ENCODE results near the gene TMEM164.
A peak's percentile ranks its signal among the peaks of the same experiment; 100 is the strongest.

TMEM164 gene

GRCh38 chrX:110188701-110189558 is 186.0 kb downstream of the TMEM164 start:
- DNase-seq (ENCODE audit: insufficient read length, low spot score) (no peak), FAIRE-seq (no peak)
- no peak for TF ChIP-seq CTCF (IDR thresholded peaks at IDR 0.05; ENCODE audit: insufficient read depth, missing control alignments)

DNA sequence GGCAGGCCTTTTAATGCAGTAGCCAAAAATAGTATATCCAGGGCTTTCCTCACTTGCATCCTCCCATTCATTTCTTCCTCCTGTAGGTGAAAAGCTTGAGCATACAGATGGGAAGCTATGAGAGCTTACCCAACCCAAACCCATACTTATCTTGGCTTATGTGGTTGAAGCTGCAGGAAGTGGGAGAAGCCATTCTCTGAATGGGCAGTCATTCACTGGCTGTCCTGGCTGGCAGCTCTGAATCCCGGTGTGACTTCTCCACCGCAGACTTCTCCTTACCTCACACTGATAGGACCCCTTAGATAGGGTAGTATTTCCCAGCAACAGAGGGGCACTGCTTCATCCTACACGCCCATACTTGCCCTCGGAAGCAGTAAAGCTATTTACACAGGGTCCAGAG is 189.6 kb downstream of the TMEM164 start:
- no peak for FAIRE-seq
- DNase-seq (ENCODE audit: insufficient read length, low spot score): no peak
- TF ChIP-seq CTCF (IDR thresholded peaks at IDR 0.05; ENCODE audit: insufficient read depth, missing control alignments): no peak

- no peak for TF ChIP-seq CTCF (IDR thresholded peaks at IDR 0.05; ENCODE audit: insufficient read depth, missing control alignments)
- DNase-seq (ENCODE audit: insufficient read length, low spot score) (no peak), FAIRE-seq (no peak)
Observed at GRCh38 chrX:110194977-110195376, 192.1 kb downstream of the TMEM164 start.

DNA sequence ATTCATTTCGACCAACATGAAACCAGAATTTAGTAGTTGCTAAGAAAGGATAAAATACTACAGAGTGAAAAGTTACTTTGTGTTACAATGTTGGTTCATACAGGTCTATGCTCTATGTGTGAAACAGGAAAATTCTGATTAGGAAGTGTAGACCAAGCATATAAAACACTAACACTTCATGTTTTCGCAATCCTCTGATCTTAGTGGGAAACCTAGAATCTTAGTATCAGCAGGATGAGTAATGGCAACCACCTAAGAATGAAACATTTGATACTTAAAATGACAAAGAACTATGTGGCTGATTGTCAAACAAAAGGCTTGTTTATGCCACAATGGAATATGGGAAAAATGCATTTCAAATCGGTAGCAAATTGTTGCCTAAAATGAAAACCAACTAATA is 198.9 kb downstream of the TMEM164 start:
- no peak for TF ChIP-seq CTCF (IDR thresholded peaks at IDR 0.05; ENCODE audit: insufficient read depth, missing control alignments)
- FAIRE-seq: no peak
- no peak for DNase-seq (ENCODE audit: insufficient read length, low spot score)

DNA sequence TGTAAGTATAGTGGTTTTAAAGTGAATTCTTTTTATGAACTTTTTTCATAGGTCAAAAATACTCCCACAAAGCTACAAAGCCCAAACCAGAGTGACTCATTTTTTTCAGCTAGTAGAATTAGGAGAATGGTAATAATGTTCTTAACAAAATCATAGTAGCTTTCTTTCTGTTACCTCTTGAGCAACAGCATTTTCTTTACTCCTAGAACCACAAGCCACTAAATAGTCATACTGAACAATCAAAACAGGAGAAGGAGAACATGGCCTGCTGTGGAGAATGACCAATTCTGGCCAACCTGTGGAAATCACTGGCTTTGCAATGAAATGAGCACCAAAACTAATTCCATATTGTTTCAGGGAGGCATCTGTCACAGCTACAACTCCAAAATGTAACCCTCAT is 202.1 kb downstream of the TMEM164 start:
- FAIRE-seq: peak; percentile 61
- no peak for DNase-seq (ENCODE audit: insufficient read length, low spot score)
- TF ChIP-seq CTCF (IDR thresholded peaks at IDR 0.05; ENCODE audit: insufficient read depth, missing control alignments): no peak

DNA sequence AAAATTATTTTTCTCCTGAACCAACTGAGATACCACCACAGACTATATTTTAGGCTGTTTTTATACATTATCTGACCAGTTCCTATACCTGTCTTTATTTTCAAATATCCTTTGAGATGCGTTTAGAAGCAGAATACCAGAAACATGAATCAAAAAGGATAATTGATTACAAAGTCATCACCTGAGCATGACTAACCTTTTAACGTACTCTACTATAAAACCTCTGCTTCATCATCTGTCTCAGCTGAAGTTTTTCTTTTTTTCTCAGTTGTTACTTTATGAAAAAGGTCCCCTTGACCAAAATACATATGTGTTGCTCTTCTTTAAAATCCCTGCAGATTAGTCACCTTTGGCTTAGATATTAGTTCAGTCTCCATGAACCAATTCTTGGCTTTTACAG is 205.2 kb downstream of the TMEM164 start:
- DNase-seq (ENCODE audit: insufficient read length, low spot score): no peak
- TF ChIP-seq CTCF (IDR thresholded peaks at IDR 0.05; ENCODE audit: insufficient read depth, missing control alignments): no peak
- peak; percentile 41 for FAIRE-seq

DNA sequence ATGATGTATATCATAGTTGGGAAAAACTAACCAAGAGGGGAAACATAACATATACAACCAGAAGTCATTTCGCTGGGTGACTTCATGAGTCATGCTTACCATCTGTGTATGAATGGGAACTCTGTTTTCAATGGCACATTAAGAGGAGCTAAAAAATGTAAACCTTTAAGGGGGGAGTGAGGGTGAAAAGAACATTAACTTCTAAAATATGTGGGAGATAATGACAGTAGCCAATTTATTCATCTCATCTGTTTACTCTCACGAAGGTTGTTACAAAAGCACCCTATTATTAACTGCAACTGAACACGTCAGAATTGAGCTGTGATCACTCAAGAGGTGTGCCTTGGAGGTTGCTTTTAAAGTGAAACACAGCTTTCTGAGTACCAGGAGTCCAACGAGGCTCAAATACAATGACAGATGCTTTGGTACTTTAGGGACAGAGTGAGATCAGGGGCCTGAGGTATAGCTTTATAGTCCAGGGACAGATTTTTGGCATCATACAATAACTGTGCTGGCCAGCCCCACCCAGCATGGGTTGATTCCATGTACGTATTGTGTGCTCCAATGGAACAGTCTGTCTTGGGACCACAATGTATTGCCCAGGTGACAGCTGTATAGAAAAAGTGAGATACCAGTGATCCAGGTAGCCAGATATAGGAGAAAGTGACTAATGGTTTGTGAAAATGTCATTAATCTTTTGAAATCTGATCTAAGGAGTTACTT is 207.7 kb downstream of the TMEM164 start:
- FAIRE-seq (peak; percentile 48), DNase-seq (ENCODE audit: insufficient read length, low spot score) (no peak)
- TF ChIP-seq CTCF (IDR thresholded peaks at IDR 0.05; ENCODE audit: insufficient read depth, missing control alignments): no peak
